Retina (tissue), 1 donor: ENCODE results near the gene ZNF821.
"Not testable (repeated sequence)": the region's sequence is repeated elsewhere in the genome, so short reads cannot be mapped to it uniquely, and the experiment has no call there.

Source experiments
- DNase-seq: peaks from one replicate; pipeline ENCODE4 v3.0.0-alpha.2; 2016

ZNF821 gene

GRCh38 chr16:71899171-71899570, 15.2 kb upstream of the ZNF821 start:
- no peak for DNase-seq

DNA sequence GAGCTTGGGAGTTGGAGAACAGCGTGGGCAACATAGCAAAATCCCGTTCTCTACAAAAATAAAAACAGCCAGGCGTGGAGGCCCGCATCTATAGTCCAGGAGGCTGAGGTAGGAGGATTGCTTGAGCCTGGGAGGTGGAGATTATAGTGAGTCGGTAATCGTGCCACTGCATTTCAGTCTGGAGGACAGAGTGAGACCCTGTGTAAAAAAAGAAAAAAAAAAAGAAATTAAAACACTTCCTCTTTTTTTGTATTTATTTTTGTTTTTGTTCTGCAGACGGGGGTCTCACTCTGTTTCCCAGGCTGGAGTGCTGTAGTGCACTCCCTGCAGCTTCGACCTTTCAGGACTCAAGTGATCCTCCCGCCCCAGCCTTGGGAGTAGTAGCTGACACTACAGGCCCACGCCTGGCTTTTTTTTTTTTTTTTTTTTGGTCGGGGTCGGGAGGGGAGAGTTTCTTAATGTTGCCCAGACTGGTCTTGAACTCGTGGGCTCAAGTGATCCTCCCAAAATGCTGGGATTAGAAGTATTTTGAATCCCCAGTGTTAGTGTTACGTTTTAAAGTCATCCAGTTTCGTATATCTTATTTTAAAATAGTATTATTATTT, 12.9 kb upstream of the ZNF821 start:
- no peak for DNase-seq

- no peak for DNase-seq
Observed at GRCh38 chr16:71895679-71896365, 11.8 kb upstream of the ZNF821 start.

- peak; percentile 98 for DNase-seq
Observed at GRCh38 chr16:71894921-71895678, 11.1 kb upstream of the ZNF821 start, which contains the start of gene IST1. Gene IST1, plus strand, starts transcription at chr16:71895531. Its CDS starts 20,110 bp downstream, at chr16:71915641.

DNA sequence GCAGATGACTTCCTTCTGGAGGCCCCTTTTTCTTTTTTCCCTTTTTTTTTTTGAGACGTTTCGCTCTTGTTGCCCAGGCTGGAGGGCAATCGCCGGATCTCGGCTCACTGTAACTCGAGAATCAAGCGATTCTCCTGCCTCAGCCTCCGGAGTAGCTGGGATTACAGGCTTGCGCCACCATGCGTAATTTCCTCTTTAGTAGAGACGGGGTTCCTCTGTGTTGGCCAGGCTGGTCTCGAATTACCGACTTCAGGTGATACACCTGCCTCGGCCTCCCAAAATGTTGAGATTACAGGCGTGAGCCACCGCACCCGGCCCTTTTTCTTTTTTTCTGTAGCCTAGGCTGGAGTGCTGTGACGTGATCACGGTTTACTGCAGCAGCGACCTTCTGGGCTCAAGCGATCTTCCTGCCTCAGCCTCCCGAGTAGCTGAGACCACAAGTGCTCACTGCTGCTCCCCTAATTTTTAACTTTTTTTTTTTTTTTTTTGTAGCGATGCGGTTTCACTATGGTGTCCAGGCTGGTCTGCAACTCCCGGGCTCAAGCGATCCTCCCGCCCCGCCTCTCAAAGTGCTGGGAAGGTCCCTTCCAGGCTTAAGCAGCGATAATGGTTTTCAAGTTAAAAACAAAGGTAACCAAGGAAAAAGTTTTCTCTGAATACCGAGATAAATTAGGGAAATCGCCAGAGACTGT, 10.4 kb upstream of the ZNF821 start:
- peak; percentile 71 for DNase-seq

- DNase-seq = peak; percentile 2
Observed at GRCh38 chr16:71893888-71894228, 9.9 kb upstream of the ZNF821 start.

DNA sequence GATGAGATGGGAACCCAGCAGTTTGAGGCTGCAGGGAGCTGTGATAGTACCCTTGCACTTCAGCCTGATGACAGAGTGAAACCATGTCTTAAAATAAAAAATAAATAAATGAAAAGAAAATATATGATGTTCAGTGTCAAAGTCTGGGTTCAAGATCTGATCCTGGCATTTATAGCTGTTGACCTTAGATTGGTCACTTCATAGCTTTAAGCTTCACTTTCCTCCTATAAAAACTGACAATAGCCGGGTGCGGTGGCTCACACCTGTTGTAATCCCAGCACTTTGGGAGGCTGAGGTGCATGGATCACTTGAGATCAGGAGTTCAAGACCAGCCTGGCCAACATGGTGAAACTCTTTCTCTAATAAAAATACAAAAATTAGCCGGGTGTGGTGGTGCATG, 5.2 kb upstream of the ZNF821 start:
- DNase-seq = no peak

- peak; percentile 11 for DNase-seq
Observed at GRCh38 chr16:71885261-71885650, 1.3 kb upstream of the ZNF821 start.

- peak; percentile 71 for DNase-seq
Observed at GRCh38 chr16:71883168-71883848, 674 bp downstream of the ZNF821 start.

- DNase-seq = peak; percentile 80
Observed at GRCh38 chr16:71882505-71883167, 1.3 kb downstream of the ZNF821 start.

GRCh38 chr16:71880176-71880575, 3.8 kb downstream of the ZNF821 start:
- DNase-seq = no peak

DNA sequence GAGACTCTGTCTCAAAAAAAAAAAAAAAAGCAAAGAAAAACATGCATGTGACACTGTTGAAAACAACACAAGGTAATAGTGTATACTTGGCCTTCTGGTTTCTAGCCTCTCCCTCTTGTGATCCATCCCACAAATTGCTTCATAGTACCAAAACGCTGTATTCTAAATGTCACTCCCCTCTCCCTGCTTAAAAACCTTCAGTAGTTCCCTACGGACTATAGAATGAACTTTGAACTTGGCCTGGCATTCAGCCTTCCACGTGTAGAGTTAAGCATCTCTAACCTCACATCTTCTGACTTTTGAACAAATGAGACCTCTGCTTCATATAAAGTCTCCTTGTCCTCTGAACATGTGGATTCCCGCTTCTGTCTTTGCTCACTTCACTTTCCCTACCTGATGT, 5.1 kb downstream of the ZNF821 start:
- no peak for DNase-seq

- DNase-seq = no peak
Observed at GRCh38 chr16:71873199-71873598, 10.8 kb downstream of the ZNF821 start.

DNA sequence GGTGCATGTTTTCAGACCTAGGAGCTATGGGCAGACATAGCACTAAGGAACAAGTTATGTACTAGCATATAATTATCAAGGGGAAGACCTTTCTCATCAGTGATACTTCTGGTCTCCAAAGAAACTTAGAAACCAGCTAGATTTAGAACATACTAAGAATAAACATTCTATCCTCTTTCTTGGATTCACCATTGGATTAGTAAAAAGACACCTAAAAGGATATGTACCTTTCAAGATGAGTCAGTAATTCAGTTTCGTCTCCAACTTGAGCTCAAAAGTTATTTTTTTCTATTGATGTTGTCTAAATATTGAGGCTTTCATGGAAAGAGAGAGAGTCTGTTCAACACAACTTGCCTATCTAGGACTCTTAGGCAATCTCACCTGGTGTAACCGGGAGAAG, 13.2 kb downstream of the ZNF821 start:
- DNase-seq = no peak

GRCh38 chr16:71869089-71869488, 14.9 kb downstream of the ZNF821 start:
- DNase-seq = no peak

DNA sequence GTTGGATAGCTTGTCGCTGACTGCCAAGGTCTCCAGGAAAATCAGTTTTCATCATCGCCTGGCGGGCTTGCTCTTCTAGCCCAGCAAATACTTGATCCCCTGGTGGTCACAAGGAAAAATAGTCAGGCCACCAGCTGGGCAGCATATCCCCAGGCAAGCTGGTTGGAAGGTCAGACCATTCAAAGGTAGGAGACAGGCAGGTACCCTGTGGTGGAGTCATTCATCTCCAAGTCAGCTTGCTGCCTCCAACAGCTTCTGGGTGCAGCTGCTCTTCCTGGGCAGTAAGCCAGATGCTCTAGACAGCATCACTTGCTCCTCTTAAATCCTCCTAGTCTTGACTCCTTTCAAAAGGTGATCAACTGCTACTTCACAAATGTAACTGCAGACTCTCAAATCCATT, 16.0 kb downstream of the ZNF821 start:
- DNase-seq = no peak

GRCh38 chr16:71867175-71867574, 16.8 kb downstream of the ZNF821 start:
- DNase-seq = not testable (repeated sequence)

DNA sequence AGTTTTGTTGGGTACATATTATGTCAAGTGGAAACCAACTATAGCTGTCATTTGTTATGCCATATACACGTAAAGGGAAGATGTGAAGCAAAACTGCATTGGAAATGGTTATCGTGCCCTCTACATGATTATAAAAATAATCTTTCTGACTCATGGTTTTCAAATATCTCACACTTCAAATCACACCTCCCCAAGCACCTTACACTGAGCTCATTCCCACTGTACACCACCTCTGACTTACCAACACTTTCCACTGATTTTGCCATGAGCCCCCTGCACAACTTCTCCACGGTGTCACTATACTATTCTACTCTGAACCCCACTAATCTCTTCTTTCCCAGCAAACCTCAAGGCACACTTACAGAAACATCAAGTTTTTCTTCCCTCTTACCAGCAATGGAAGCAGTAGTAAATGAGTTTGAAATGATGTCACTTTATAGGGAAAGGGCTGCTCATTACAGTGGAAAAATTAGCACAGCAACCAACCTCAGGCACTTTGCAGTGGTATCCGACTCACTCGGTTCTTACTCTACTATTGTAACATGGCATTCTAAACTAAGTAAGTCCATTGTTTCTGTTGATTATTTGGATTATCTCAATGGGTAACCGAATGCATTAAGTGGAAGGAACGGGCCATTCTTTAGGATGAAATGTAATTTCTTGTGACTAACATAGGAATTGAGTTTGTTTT, 18.7 kb downstream of the ZNF821 start:
- DNase-seq = no peak

- DNase-seq = no peak
Observed at GRCh38 chr16:71863995-71864394, 20.0 kb downstream of the ZNF821 start.

DNA sequence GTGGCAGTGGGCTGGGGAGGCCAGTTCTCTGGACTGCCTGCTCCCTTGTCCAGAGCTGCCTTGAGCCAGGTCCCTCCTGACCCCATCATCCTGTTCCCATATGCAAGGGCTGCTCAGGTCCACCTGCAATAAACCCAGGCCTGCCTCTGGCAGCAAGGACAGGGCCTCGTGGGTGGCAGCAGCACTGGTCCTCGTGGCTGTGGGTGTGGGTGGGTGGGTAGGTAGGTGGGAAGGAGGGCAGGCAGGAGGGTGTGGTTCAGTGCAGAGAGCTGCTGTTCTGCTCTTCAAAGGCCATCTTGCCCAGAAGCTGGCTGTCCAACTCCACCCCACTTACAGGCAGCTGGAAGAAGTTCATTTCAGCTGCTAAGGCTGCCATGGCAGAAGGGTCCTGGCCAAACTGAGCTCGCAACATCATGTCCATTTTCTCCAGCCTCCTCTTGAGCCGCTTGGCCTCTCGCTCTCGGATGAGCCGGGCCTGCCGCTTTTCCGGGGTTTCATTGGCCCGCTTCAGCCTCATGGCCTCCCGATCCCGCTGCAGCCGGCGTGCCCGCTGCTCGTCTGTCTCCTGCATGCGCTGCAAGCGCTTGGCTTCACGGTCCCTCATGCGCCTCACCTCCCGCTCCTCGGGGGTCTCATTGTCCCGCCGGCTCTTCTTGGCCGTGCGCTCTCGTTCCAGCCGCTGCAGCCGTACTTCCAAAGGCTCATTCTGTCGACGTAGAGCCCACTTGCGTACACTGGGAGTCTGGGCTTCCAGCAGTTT, 24.0 kb downstream of the ZNF821 start:
- DNase-seq = no peak
